ENCODE data around the gene SRCAP.
A peak's percentile ranks its signal among the peaks of the same experiment; 100 is the strongest.
"Not testable (repeated sequence)": the region's sequence is repeated elsewhere in the genome, so short reads cannot be mapped to it uniquely, and the experiment has no call there.

SRCAP gene

DNA sequence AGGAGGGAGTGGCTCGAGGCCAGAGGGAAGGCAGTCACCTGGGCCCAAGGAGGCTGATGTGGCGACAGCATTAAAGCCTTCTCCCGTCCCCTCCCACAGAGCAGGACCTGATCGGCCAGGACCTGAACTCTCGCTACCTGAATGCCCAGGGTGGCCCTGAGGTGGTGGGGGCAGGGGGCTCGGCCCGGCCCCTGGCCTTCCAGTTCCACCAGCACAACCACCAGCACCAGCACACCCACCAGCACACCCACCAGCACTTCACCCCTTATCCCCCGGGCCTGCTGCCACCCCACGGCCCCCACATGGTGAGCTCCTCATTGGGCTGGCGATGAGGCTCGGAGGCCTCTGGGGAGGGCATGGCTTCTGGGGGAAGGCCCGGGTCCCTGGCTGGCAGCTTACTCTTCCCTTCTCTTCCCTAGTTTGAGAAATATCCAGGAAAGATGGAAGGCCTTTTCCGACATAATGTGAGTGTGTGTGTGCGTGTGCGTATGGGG lies 34.3 kb upstream of the SRCAP start:
- DNase-seq, result no peak

DNA sequence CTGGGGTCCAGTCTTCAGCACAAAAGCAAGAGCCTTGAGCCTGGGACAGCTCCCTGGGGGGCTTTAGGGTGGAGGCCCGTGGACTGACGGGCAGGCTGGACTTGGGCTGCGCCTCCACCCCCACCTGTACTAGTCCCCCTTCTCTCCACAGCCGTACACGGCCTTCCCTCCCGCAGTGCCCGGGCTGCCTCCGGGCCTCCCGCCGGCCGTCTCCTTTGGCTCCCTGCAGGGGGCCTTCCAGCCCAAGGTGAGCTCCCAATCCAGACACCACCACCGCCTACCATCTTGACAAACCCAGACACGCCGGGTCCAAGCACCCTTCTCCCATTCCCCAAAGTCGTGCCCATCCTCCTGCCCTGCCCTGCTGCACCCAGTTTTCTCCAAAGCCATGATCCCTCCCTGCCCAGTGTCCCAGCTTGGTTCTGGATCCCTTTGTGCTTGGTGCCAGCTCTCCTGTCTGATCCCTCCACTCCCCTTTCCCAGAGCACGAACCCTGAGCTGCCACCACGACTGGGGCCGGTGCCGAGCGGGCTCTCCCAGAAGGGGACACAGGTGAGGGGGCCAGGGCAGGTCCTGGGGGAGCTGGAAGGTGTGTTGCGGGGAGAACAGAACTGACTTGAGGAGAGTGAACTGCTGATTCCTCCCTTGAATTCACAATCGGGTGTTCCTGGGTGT lies 33.7 kb upstream of the SRCAP start:
- DNase-seq, result no peak

DNA sequence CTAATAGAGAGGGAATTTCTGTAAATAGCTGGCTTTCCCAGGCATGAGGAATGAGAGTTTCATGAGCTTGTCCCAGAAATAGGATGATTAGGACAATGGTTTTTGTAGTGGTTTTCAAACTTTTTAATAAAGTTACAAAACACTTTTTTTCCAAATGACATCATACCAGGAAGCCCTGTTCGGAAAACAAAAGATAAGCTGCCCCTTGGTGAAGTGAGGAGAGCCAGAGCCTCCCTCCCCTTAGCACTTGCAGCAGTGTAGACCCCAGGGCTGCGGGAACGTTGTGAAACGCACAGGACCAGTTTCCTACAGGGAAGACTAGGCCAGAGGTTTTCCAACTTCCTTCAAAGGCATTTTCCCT lies 33.2 kb upstream of the SRCAP start:
- no peak for DNase-seq

DNA sequence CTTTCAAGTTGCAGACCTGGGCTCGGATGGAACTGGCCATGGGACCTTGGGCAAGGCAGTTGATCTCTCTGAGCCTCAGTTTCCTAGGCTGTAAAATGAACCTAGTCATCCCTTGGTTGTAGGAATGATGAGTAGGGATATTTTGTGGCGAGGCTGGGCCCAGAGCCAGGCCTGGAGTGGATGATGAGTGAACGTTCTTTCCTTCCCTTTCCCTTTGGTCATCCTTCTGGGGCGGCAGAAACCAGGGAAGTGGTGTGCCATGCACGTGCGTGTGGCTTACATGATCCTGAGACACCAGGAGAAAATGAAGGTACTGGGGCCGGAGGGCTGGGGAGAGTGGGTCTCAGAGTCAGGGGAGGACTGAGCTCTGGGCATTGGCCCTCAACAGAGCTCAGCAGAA lies 32.3 kb upstream of the SRCAP start:
- DNase-seq, result no peak

DNA sequence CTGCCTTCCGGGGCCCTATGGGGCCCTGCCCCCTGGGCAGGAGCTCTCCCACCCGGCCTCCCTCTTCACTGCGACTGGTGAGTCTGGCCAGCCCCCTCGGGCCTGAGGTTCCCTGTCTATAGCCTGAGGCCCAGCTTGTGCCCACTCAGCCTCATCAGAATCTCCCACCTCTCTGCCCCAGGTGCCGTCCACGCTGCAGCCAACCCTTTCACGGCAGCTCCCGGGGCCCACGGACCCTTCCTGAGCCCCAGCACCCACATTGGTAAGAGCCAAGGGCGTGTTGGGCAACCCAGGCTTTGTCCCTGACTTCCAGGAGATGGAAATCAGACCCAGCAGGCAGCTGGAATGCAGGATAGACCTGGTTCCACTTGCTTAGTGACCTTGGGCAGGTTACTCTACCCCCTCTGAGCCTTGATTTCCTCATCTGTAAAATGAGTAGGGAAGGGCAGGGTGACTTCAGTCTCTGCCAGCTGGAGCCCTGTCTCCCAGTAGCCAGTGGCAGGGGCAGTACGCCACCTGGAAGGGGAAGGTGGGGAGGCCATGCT lies 31.5 kb upstream of the SRCAP start:
- no peak for DNase-seq

DNA sequence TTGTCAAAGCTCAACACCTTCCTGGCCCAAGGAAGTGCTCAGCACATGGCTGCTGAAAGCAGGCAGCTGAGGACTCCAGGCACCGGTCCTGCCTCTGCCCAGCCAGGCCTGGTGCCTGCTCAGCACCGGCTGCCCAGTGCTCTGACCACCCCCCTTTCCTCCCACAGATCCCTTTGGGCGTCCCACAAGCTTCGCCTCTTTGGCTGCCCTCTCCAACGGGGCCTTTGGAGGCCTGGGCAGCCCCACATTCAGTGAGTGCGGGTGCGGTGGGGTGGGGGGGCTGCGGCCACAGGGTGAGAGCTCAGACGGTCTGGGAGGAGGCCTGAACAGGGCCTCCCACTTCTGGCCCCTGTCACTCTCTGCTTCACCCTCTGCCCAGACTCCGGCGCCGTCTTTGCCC lies 30.6 kb upstream of the SRCAP start:
- no peak for DNase-seq

DNA sequence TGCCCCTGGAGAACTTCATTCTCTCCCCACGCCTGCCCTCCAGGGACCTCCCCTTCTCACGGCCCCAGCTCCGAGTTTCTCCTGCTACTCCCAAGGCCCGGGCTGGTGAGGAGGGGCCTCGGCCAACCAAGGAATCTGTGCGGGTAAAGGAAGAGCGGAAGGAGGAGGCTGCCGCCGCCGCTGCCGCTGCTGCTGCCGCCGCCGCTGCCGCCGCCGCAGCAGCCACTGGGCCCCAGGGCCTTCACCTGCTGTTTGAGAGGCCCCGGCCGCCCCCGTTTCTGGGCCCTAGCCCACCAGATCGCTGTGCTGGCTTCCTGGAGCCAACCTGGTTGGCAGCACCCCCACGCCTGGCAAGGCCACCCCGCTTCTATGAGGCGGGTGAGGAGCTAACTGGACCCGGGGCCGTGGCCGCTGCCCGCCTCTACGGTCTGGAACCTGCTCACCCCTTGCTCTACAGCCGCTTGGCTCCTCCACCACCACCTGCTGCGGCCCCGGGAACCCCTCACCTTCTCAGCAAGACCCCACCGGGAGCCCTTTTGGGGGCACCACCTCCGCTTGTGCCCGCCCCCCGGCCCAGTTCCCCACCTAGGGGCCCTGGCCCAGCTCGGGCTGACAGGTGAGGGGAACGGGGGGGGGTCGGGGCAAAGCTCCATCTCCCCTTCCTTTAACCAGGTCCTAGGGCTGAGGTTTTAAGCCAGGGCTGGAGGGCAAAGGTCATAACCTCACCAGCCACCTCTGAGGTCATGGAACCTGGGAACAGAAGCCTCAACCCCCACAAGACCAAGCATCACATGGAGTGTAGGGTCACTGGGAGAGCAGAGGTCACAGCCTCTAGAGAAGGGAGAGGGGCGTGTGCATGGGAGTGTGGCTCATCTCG lies 29.7 kb upstream of the SRCAP start:
- DNase-seq, result no peak

DNA sequence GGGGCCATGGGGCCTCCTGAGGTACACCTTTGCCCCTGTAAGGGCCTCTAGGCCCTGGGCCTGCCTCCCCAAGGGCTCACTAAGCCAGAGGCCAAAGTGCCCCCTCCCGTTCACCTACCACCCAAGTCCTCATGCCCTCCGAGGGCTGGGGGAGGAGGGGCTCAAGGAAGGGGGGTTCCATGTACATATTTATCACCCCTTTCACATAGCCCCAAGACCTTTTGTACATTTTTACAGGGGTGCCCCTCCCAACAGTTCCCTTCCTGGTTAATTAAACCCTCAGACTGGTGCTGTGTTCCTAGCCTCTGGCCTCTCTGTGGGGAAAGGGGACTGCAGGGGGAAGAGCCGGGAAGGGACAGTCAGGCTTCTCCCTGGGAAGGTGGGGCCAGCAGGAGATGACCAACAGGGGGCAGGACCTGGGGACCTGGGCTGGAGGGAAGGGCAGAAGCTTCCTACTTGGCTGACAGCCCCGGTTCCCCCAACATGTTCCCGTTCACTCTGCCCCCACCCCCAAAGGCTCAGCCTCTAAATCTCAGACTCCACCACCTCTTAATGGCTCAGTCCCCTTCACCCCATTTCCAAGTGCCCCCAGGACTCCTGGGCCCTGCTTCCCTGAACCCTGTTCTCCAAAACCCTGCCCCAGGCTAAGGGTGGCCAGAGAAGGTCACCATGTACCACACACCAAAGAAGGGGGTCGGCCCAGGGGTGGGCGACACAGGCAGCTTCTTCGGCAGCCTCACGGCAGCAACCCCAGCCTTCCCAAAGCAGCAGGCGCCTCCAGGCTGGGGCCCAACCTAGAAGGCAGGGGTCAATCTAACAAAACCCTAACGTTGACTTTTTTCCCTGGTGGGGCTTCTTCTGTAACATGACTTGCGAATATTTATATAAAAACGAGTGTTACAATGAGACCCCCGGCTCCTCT lies 28.8 kb upstream of the SRCAP start:
- DNase-seq, result no peak

DNA sequence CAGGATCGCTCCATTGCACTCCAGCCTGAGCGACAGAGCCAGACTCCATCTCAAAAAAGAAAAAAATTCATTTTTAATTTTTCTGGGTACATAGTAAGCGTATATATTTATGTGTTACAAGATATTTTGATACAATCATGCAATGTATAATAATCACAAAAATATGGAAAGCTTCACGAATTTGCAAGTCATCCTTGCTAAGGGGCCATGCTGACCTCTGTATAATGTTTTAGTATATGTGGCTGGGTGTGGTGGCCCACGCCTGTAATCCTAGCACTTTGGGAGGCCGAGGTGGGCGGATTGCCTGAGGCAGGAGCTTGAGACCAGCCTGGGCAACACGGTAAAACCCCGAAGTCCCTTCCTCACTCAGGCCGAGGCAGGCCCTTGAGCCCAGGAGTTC lies 23.8 kb upstream of the SRCAP start:
- DNase-seq, result no peak

DNA sequence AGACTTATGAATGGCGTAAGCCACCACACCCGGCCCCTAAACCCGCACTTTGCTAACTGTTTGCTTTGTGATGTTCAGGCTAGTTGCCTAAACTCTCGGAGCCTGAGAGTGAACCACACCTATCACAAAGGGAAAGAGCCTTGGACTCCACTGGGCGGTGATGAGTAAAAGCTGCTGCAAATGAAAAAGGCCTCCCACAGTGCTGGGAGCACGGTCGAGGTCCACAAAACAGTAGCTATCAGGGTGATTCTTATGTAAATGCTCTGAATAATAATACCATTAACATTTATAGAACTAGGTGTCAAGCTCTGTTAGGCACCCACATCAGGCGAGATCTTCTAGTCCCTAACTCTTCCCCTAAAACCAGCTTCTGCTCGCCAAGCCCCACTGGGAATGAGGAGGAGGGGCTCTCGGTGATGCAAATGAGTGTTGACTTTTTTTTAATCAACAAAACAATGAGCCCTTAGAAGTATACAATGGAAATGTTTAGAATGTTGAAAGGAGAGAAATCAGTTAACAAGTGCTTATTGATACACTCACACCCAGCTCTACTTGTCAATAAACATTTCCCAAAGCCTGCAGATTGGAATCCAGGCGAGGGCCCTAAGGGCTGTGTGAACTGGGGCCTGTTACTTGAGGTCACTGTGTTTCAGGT lies 20.9 kb upstream of the SRCAP start:
- no peak for DNase-seq

DNA sequence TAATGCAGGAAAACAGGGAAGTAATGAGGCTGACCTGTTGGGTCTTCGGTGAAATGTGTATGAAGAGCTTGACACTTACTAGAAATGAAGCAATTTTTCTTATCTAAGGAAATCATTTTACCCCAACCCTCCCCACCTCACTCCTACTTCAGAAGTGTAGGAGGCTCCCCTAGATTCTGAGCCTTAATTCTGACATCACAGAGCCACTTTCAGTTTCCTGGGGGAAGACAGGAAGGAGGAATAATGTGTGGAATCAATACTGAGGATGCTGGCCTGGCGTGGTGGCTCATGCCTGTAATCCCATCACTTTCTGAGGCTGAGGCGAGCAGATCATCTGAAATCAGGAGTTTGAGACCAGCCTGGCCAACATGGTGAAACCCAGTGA lies 20.4 kb upstream of the SRCAP start:
- no peak for DNase-seq

DNA sequence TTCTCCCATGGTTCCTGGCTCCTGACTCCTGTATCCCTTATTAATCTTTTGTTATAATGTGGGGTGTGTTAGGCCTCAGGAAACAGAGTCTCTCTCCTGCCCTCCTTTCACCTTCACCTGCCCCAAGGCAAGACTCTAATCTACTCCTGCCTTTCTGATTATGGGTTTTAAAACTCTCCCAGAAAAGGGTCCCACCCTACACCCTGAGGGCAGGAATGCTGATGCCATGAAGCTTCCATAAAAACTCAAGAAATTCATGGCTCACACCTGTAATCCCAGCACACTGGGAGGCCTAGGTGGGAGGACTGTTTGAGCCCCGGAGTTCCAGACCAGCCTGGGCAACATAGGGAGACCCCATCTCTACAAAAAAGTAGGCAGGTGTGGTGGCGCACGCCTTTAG lies 18.6 kb upstream of the SRCAP start:
- no peak for DNase-seq

DNA sequence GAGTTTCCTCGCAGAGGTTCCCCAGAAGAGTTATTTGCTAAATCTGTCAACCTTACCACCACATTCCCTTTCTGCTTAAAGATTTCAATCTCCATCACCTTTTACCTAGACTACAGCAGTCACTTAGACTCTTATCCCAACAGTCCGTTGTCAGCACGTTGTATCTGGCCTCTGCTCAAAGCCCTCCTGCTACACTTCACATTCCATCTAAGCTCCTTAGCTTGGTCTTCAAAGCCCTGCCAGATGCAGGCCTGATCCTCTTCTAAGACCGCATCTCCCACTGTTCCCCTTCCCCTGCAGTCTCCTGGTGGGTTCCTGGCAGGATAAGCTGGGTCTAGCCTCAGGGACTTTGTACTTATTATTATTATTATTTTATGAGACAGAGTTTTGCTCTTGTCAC lies 10.3 kb upstream of the SRCAP start:
- DNase-seq, result no peak

DNA sequence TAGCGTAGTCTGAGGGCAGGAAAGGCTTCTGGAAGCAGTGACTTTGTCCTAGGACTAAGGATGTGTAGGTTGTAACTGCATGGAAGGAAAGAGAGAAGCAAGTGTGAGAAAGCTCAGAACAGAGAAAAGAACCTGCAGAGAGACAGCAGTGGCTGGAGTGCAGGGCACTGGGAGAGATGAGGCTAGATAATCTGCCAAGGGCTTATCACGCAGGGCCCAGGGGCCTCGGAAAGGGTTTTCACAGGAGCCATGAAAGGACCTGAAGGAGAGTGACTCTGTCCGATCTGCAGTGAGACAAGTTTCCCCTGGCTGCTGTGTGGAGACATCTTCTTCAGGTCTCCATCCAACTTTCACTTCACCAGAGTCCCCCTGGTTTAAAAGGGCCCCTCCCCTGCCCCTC lies 7.1 kb upstream of the SRCAP start:
- DNase-seq, result no peak

DNA sequence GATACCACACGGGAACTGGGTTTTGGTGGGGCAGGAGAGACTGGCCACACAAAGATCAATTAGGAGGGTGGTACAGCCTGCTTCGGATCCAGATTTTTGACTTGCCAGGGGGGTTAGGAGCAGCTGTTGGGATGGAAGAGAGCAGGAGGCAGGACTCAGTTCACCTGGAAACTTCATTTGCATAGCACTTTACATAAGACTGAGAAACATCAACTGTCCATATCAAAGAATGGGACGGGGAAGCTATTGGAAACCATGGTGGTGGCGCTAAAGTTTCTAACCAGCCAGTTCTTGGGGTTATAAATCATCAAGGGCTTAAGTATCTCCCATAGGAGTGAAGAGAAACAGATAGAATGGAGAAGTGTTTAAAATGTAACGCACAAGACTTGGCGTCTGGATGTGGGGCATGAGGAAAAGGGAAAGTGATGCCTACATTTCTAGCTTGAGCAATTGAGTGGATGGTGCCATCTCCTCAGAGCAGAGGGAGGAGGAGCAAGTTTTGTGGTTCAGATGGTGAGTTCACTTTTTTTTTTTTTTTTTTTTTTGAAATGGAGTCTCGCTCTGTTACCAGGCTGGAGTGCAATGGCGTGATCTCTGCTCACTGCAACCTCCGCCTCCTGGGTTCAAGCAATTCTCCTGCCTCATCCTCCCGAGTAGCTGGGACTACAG lies 6.4 kb upstream of the SRCAP start:
- no peak for DNase-seq

DNA sequence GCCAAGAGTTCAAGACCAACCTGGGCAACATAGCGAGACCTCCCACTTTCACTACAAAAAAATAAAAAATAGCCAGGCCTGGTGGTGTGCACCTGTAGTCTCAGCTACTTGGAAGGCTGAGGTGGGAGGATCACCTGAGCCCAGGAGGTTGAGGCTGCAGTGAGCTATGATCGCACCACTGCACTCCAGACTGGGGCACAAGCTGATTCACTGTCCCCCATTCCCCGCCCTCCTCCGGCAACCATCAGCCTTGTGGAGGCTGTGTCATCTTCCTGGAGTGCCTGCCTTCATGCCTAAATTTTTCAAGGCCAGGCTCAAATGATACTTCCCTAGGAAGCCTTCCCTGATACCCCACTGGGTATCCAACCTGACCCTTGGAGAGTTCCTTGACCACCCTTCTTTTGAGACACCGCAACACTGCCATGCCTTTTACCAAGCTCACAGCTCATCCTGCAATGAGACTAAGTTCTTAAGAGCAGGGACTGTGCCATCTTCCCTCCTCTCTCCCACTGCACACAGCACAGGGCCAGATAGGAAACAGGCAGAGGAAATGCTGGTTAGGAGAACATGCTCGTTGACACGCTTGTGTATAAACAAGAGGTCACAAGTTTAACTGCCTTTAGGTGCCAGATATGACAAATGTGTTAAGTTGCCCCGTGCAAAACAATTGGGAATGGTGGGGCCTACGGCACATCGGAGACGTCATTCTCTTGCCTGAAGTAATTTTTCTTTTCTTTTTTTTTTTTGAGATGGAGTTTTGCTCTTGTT lies 3.9 kb upstream of the SRCAP start:
- no peak for DNase-seq

DNA sequence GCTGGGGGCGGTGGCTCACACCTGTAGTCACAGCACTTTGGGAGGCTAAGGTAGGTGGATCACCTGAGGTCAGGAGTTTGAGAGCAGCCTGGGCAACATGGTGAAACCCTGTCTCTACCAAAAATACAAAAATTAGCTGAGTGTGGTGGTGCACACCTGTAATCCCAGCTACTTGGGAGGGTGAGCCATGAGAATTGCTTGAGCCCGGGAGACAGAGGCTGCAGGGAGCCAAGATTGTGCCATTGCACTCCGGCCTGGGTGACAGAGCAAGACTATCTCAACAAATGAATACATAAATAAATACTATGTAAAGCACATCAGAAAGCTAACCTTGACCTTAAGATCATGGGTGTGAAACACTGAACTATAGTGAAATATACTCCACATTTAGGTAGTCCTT lies 2.3 kb upstream of the SRCAP start:
- not testable (repeated sequence) for DNase-seq

DNA sequence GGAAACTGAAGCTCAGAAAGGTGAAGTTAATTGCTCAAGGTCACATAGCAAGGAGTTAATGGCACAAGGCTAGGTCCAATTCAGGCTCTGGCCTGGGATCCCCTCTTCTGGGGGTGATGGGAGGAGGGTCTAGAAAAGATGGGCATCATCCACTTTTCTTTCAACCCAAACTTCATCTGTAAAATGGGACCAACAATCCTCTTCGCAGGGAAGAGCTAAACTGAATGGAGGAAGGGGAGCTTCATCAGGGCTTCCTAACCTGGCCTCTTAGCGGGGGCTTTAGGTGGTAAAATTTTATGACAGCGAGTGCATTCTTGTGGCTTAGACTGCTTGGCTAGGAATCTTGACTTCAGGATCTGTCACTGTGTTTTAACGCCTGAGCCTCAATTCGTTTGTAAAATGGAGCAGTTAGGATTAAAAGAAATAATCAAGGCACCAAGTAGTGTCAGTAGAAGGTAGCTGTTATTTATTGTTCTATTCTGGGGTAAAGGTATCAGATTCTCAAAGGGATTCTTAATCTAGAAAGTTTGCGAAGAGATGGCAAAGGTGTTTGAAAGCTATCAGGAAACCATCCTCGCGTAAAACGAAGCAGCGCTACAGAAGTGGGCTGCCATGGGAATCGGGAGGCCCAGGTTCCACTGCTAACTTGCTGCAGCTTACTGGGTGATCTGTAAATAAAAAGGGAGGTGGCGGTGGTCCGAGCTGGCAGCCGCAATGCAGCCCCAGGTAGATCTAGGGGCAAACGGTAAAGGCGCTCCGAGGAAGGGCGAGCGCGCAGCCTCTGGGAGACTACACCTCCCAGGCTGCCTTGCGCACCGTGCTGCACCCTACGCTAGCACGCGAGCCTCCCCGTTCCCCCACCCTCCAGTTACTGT lies 1.5 kb upstream of the SRCAP start:
- DNase-seq, result no peak

DNA sequence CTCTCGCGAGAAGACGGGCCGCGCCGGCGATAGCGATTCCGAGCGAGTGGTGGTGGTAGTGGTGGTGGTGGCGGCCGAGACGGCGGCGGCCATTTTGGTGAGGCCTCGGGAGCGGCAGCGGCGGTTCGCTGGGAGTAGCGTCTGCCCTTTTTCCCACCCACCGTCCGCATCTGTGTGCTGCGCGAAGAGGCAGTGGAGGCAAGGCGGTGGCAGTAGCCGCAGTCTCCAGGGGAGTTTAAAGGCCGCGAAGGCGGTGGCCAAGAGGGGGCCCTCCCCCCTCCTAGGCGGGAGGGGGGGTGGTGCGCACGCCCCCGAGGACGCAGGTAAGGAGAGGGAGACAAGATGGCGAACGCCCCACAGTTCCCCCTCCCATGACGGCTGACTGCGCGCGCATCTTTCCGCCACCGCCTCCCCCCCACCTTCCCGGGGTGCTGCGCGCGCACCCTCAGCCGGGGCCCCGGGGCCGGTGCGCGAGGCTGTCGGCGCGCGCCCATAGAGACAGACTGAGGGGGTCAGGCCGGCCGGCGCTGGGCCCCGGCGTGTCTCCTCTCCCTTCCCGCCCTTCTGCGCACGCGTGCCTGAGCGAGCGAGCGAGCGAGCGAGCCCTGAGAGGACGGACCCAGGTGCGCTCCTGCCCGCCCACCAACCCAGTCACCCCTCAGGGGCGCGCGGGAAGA lies 694 bp upstream of the SRCAP start:
- peak; percentile 99 for DNase-seq

Data from activated naive CD4-positive, alpha-beta T cell treated with Interleukin-2 at 50 U/mL for 16 hours (primary cell).